ENCODE measurements around the gene PTPN4. TPM values are rescaled to one million over a fixed set of nuclear protein-coding genes. Genes with fewer than 3 reads are reported as not detected.

The PTPN4 gene
- total and polyA plus RNA-seq, 2 donors (not counting 3 experiments of a cell fraction or from before 2014, with no cell fraction given): 6.8 to 29.6 TPM

- H3K27ac ChIP-seq (ENCODE audit: insufficient read depth, low read depth, low read length): no peak overlapping the region
- intact Hi-C loops (cut with micrococcal nuclease): no loop called here
- H3K4me1 ChIP-seq (ENCODE audit: control insufficient read depth, extremely low read depth, insufficient read depth, low read length): peaks cover 13% of the 10 kb centered on the region
- H3K79me2 ChIP-seq (ENCODE audit: control insufficient read depth, insufficient read depth, low read length): no peaks in the 10 kb centered on the region
- no peak overlapping the region for H3K9ac ChIP-seq (replicated peaks; ENCODE audit: extremely low read depth, insufficient read depth, low read length)
- H3K4me3 ChIP-seq (replicated peaks in 1 of 3; ENCODE audit: insufficient read depth in 1 of 3, low read depth in 1 of 3, low read length in 3 of 3): no peak overlapping the region
- no peaks in the 10 kb centered on the region for H3K9me3 ChIP-seq (replicated peaks; ENCODE audit: control insufficient read depth, insufficient read depth, low read length)
- POLR2A ChIA-PET: no interaction called here
- no TSS peak for BruUV-seq (replicated peaks)
- CTCF ChIA-PET: no interaction called here
- dilution Hi-C loops (cut with MboI; ENCODE audit: extremely low pct_ligation_motif_present, low sequenced_read_pairs): no loop called here
- FAIRE-seq (no peak), DNase-seq (ENCODE audit: low read depth, low spot score) (peak; percentile 16)
- H2AFZ ChIP-seq (ENCODE audit: low read depth, low read length): no peak overlapping the region
- H3K27me3 ChIP-seq (ENCODE audit: control insufficient read depth in 2 of 2, insufficient read depth in 2 of 2, low read length in 2 of 2): peaks cover 0 to 2% of the 10 kb centered on the region in 2 experiments
- no peaks in the 10 kb centered on the region for H4K20me1 ChIP-seq (replicated peaks; ENCODE audit: control insufficient read depth, extremely low read depth, insufficient read depth, low read length)
- H3K4me2 ChIP-seq (ENCODE audit: insufficient read depth, low read length): no peak overlapping the region
- H3K36me3 ChIP-seq (ENCODE audit: control insufficient read depth in 2 of 2, extremely low read depth in 1 of 2, insufficient read depth in 2 of 2, low read length in 2 of 2): no peaks in the 10 kb centered on the region
- TF ChIP-seq FOS (IDR thresholded peaks at IDR 0.05; ENCODE audit: borderline replicate concordance, insufficient read depth, low read length): peak; percentile 69
- no peak for TF ChIP-seq JUN (IDR thresholded peaks at IDR 0.05; ENCODE audit: borderline replicate concordance, insufficient read depth, insufficient read length, low read depth)
- TF ChIP-seq EZH2 (IDR thresholded peaks at IDR 0.05; ENCODE audit: borderline replicate concordance, low read depth, low read length, severe bottlenecking): no peak
- H3K9me1 ChIP-seq (replicated peaks; ENCODE audit: control insufficient read depth, extremely low read depth, insufficient read depth, low read length): no peaks in the 10 kb centered on the region
Observed at GRCh38 chr2:119744335-119744939, 15.3 kb upstream of the PTPN4 start.

GRCh38 chr2:119745566-119745965, 14.2 kb upstream of the PTPN4 start:
- dilution Hi-C loops (cut with MboI; ENCODE audit: extremely low pct_ligation_motif_present, low sequenced_read_pairs) (no loop called here), intact Hi-C loops (cut with micrococcal nuclease) (no loop called here)
- POLR2A ChIA-PET: no interaction called here
- Histone ChIP-seq H3K9ac (replicated peaks; ENCODE audit: extremely low read depth, insufficient read depth, low read length) (no peak overlapping the region), H3K9me3 (replicated peaks; ENCODE audit: control insufficient read depth, insufficient read depth, low read length) (no peaks in the 10 kb centered on the region), H3K79me2 (ENCODE audit: control insufficient read depth, insufficient read depth, low read length) (no peaks in the 10 kb centered on the region), H3K27ac (ENCODE audit: insufficient read depth, low read depth, low read length) (no peak overlapping the region), H3K36me3 (ENCODE audit: control insufficient read depth in 2 of 2, extremely low read depth in 1 of 2, insufficient read depth in 2 of 2, low read length in 2 of 2) (no peaks in the 10 kb centered on the region), H3K27me3 (ENCODE audit: control insufficient read depth in 2 of 2, insufficient read depth in 2 of 2, low read length in 2 of 2) (peaks cover 0 to 2% of the 10 kb centered on the region in 2 experiments), H3K4me2 (ENCODE audit: insufficient read depth, low read length) (no peak overlapping the region), H3K4me3 (replicated peaks in 1 of 3; ENCODE audit: insufficient read depth in 1 of 3, low read depth in 1 of 3, low read length in 3 of 3) (no peak overlapping the region), H3K4me1 (ENCODE audit: control insufficient read depth, extremely low read depth, insufficient read depth, low read length) (peaks cover 18% of the 10 kb centered on the region), H4K20me1 (replicated peaks; ENCODE audit: control insufficient read depth, extremely low read depth, insufficient read depth, low read length) (no peaks in the 10 kb centered on the region), H3K9me1 (replicated peaks; ENCODE audit: control insufficient read depth, extremely low read depth, insufficient read depth, low read length) (no peaks in the 10 kb centered on the region), H2AFZ (ENCODE audit: low read depth, low read length) (no peak overlapping the region)
- CTCF ChIA-PET: interaction anchor here (0.6 to 1.6 kb wide), 3 partner anchors 11 to 113 kb away, joined by 3 read pairs; no protein-coding TSS in a partner anchor
- DNase-seq (ENCODE audit: low read depth, low spot score) (no peak), FAIRE-seq (no peak)
- no TSS peak for BruUV-seq (replicated peaks)
- no peak for TF ChIP-seq MYC (IDR thresholded peaks at IDR 0.05; ENCODE audit: low read depth, low read length)
- TF ChIP-seq POLR2A (IDR thresholded peaks at IDR 0.05; ENCODE audit: low read depth, low read length): no peak
